ENCODE measurements around the gene KLF18. TPM values are rescaled to one million over a fixed set of nuclear protein-coding genes. Genes with fewer than 3 reads are reported as not detected.
"Not testable (repeated sequence)": the region's sequence is repeated elsewhere in the genome, so short reads cannot be mapped to it uniquely, and the experiment has no call there.

Gene KLF18
- total RNA-seq, 1 donor from 2014 or later = not detected

- DNase-seq (ENCODE audit: low read depth, low spot score) = no peak
- Mint-ChIP-seq H3K27me3 (ENCODE audit: low read depth) (peaks cover 9% of the 10 kb centered on the region), H3K4me3 (no peak within 1 kb of the TSS), H3K4me1 (no peaks in the 10 kb centered on the region), H3K36me3 (ENCODE audit: low read depth) (no peaks in the 10 kb centered on the region), H3K9me3 (no peaks in the 10 kb centered on the region), H3K27ac (ENCODE audit: unreplicated experiment) (no peak within 1 kb of the TSS)
- no peak for TF ChIP-seq CTCF (conservative IDR thresholded peaks at IDR 0.05)
Observed at GRCh38 chr1:44118682-44119081, 22.7 kb downstream of the KLF18 start, which contains the start of gene KLF17. Gene KLF17 (plus strand): TSS chr1:44118821. CDS start chr1:44118908, 87 bp downstream.

- H3K4me1 Mint-ChIP-seq; H3K27ac Mint-ChIP-seq (ENCODE audit: unreplicated experiment); H3K4me3 Mint-ChIP-seq; H3K36me3 Mint-ChIP-seq (ENCODE audit: low read depth); H3K9me3 Mint-ChIP-seq; H3K27me3 Mint-ChIP-seq (ENCODE audit: low read depth); DNase-seq (ENCODE audit: low read depth, low spot score): not testable (repeated sequence)
Observed at GRCh38 chr1:44117272-44117671, 24.2 kb downstream of the KLF18 start.

GRCh38 chr1:44114098-44114497, 27.3 kb downstream of the KLF18 start:
- Mint-ChIP-seq H3K4me1 (no peaks in the 10 kb centered on the region), H3K4me3 (no peak overlapping the region), H3K27me3 (ENCODE audit: low read depth) (no peaks in the 10 kb centered on the region), H3K27ac (ENCODE audit: unreplicated experiment) (no peak overlapping the region), H3K36me3 (ENCODE audit: low read depth) (no peaks in the 10 kb centered on the region), H3K9me3 (no peaks in the 10 kb centered on the region)
- DNase-seq (ENCODE audit: low read depth, low spot score) = no peak
- TF ChIP-seq CTCF (conservative IDR thresholded peaks at IDR 0.05) = no peak

- Mint-ChIP-seq H3K27ac (ENCODE audit: unreplicated experiment) (no peak overlapping the region), H3K4me1 (no peaks in the 10 kb centered on the region), H3K27me3 (ENCODE audit: low read depth) (no peaks in the 10 kb centered on the region), H3K36me3 (ENCODE audit: low read depth) (no peaks in the 10 kb centered on the region), H3K4me3 (no peak overlapping the region), H3K9me3 (no peaks in the 10 kb centered on the region)
- TF ChIP-seq CTCF (conservative IDR thresholded peaks at IDR 0.05) = no peak
- DNase-seq (ENCODE audit: low read depth, low spot score) = no peak
Observed at GRCh38 chr1:44113095-44113609, 28.3 kb downstream of the KLF18 start.

GRCh38 chr1:44112486-44112885, 28.9 kb downstream of the KLF18 start:
- no peak overlapping the region for H3K27ac Mint-ChIP-seq (ENCODE audit: unreplicated experiment)
- H3K36me3 Mint-ChIP-seq (ENCODE audit: low read depth) = no peaks in the 10 kb centered on the region
- no peaks in the 10 kb centered on the region for H3K4me1 Mint-ChIP-seq
- no peaks in the 10 kb centered on the region for H3K9me3 Mint-ChIP-seq
- no peak overlapping the region for H3K4me3 Mint-ChIP-seq
- no peak for TF ChIP-seq CTCF (conservative IDR thresholded peaks at IDR 0.05)
- no peak for DNase-seq (ENCODE audit: low read depth, low spot score)
- H3K27me3 Mint-ChIP-seq (ENCODE audit: low read depth) = no peaks in the 10 kb centered on the region

GRCh38 chr1:44111861-44112260, 29.6 kb downstream of the KLF18 start:
- no peaks in the 10 kb centered on the region for H3K9me3 Mint-ChIP-seq
- no peak overlapping the region for H3K4me3 Mint-ChIP-seq
- no peaks in the 10 kb centered on the region for H3K27me3 Mint-ChIP-seq (ENCODE audit: low read depth)
- no peak for TF ChIP-seq CTCF (conservative IDR thresholded peaks at IDR 0.05)
- H3K4me1 Mint-ChIP-seq = no peaks in the 10 kb centered on the region
- no peaks in the 10 kb centered on the region for H3K36me3 Mint-ChIP-seq (ENCODE audit: low read depth)
- no peak overlapping the region for H3K27ac Mint-ChIP-seq (ENCODE audit: unreplicated experiment)
- no peak for DNase-seq (ENCODE audit: low read depth, low spot score)

Measured in neural crest cell (in vitro differentiated cells).